ENCODE data around the gene ZNF595.
"Not testable (repeated sequence)": the region's sequence is repeated elsewhere in the genome, so short reads cannot be mapped to it uniquely, and the experiment has no call there.

The ZNF595 gene

GRCh38 chr4:52804-53479 is at the start of gene ZNF595:
Gene ZNF595, plus strand, starts transcription at chr4:53321. Its CDS starts 168 bp downstream, at chr4:53489.
- not testable (repeated sequence) for DNase-seq

- not testable (repeated sequence) for DNase-seq
Observed at GRCh38 chr4:9937-10870, 42.9 kb upstream of the ZNF595 start.

GRCh38 chr4:11095-11815 is 41.9 kb upstream of the ZNF595 start:
- not testable (repeated sequence) for DNase-seq

GRCh38 chr4:11816-12417 is 41.2 kb upstream of the ZNF595 start:
- DNase-seq, result not testable (repeated sequence)

GRCh38 chr4:18128-18527 is 35.0 kb upstream of the ZNF595 start:
- not testable (repeated sequence) for DNase-seq

- DNase-seq, result not testable (repeated sequence)
Observed at GRCh38 chr4:18589-18988, 34.5 kb upstream of the ZNF595 start.

- DNase-seq, result not testable (repeated sequence)
Observed at GRCh38 chr4:22882-23281, 30.2 kb upstream of the ZNF595 start.

- not testable (repeated sequence) for DNase-seq
Observed at GRCh38 chr4:24359-24758, 28.8 kb upstream of the ZNF595 start.

- DNase-seq, result not testable (repeated sequence)
Observed at GRCh38 chr4:27501-27900, 25.6 kb upstream of the ZNF595 start.

- DNase-seq, result not testable (repeated sequence)
Observed at GRCh38 chr4:28767-29542, 24.2 kb upstream of the ZNF595 start.

- not testable (repeated sequence) for DNase-seq
Observed at GRCh38 chr4:33314-33713, 19.8 kb upstream of the ZNF595 start.

GRCh38 chr4:36559-37415 is 16.3 kb upstream of the ZNF595 start:
- DNase-seq, result not testable (repeated sequence)

GRCh38 chr4:38202-38601 is 14.9 kb upstream of the ZNF595 start:
- not testable (repeated sequence) for DNase-seq

GRCh38 chr4:43375-43774 is 9.7 kb upstream of the ZNF595 start:
- DNase-seq, result not testable (repeated sequence)

- not testable (repeated sequence) for DNase-seq
Observed at GRCh38 chr4:51253-51652, 1.9 kb upstream of the ZNF595 start.

GRCh38 chr4:51655-52277 is 1.4 kb upstream of the ZNF595 start:
- DNase-seq, result not testable (repeated sequence)

- not testable (repeated sequence) for DNase-seq
Observed at GRCh38 chr4:53521-53920, 400 bp downstream of the ZNF595 start.

GRCh38 chr4:64733-65132 is 11.6 kb downstream of the ZNF595 start:
- not testable (repeated sequence) for DNase-seq

- DNase-seq, result no peak
Observed at GRCh38 chr4:71830-72229, 18.7 kb downstream of the ZNF595 start.

GRCh38 chr4:85951-86350 is 32.8 kb downstream of the ZNF595 start:
- DNase-seq, result no peak
